Glomerular endothelial cell (primary cell): Measurements from ENCODE around the gene ARHGEF18. TPM values are rescaled to one million over a fixed set of nuclear protein-coding genes. Genes with fewer than 3 reads are reported as not detected.
A peak's percentile ranks its signal among the peaks of the same experiment; 100 is the strongest.
"Not testable (repeated sequence)": the region's sequence is repeated elsewhere in the genome, so short reads cannot be mapped to it uniquely, and the experiment has no call there.

Source experiments
- DNase-seq: peaks from one replicate; pipeline ENCODE4 v3.0.0-alpha.2; 2011; ENCODE audit warnings: low read depth, low spot score; ENCODE audit errors: extremely low read depth
- total RNA-seq: library from RNA; depleted of rRNA; stranded (reverse); fragments of >200 nt; gene quantifications from 2 replicates; pipeline ENCODE4 v1.2.3, GENCODE V29; 2015

The ARHGEF18 gene
- total RNA-seq: 53.2 and 53.3 TPM in 2 replicates

GRCh38 chr19:7348587-7349230, at the start of gene ARHGEF18:
Gene ARHGEF18, plus strand, starts transcription at chr19:7348937. Its CDS starts 13,954 bp downstream, at chr19:7362891.
- DNase-seq: no peak

DNA sequence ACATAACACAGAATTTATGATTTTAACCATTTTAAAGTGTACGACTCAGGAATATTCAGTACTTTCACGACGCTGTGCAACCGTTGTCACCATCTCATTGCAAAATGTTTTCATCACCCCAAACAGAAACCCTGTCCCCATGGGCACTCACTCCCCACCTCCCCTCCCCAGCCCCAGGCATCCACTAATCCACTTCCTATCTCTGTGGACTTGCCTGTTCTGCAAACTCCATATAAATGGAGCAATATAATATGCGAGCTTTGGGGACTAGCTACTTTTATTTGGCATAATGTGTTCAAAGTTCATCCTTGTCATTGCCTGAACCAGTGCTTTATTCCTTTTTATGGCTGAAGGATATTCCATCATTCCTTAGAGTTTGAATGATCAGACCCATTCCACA, 47.2 kb upstream of the ARHGEF18 start:
- no peak for DNase-seq

DNA sequence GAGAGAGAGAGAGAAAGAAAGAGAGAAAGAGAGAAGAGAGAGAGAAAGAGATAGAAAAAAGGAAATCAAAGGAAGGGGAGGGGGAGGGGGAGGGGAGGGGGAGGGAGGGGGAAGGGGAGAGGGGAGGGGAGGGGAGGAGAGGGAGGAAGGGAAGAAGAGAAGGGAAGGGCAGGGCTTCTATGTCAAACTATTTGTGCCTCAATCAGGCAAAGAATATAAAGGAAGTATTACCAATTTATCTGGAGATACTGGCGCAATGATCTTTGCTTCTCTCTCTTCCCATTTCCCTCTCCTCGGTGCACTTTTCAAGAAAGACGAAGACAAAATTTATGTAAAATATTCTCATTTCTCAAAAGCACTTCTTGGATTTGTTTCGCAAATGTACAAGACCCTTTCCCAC, 45.3 kb upstream of the ARHGEF18 start:
- DNase-seq: no peak

GRCh38 chr19:7304200-7304599, 44.5 kb upstream of the ARHGEF18 start:
- no peak for DNase-seq

DNA sequence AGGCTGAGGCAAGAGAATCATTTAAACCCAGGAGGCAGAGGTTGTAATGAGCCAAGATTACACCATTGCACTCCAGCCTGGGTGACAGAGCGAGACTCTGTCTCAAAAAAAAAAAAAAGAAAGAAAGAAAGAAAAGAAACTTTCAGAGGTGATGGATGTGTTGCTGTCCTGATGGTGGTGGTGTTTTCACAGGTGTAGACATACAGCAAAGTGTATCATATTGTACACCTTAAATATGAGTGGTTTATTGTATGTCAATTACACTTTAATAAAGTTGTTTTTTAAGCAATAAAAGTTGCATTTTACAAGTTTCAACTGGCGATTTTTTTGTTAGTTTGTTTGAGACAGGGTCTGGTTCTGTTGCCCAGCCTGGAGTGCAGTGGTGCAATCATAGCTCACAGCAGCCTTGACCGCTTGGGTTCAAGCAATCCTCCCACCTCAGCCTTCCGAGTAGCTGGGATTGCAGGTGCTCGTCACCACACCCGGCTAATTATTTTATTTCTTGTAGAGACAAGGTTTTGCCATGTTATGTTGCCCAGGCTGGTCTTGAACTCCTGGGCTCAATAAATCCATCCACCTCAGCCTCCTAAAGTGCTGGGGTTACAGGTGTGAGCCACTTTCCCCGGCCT, 41.0 kb upstream of the ARHGEF18 start:
- no peak for DNase-seq

DNA sequence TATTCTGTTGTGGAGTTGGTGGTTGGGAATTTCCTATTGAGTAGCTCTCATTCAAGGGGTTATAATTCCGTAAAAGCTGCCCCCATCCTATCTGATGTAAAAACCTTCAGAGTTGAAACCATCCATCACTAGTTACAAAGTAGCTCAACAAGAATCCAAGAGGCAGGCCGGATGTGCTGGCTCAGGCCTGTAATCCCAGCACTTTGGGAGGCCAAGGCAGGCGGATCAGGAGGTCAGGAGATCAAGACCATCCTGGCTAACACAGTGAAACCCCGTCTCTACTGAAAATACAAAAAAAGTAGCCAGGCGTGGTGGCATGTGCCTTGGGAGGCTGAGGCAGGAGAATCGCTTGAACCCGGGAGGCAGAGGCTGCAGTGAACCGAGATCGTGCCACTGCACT, 40.4 kb upstream of the ARHGEF18 start:
- not testable (repeated sequence) for DNase-seq

DNA sequence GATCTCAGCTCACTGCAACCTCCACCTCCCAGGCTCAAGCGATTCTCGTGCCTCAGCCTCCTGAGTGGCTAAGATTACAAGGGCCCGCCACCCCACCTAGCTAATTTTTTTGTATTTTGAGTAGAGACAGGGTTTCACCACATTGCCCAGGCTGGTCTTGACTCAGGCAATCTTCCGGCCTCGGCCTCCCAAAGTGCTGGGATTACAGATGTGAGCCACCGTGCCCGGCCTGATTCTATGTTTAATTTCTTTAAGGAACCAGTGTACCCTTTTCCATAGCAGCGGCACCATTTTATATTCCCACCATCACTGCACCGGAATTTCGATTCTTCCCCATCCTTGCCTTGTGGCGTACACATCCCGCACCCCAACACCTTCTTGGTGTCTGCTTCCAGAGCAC, 36.8 kb upstream of the ARHGEF18 start:
- DNase-seq: no peak

DNA sequence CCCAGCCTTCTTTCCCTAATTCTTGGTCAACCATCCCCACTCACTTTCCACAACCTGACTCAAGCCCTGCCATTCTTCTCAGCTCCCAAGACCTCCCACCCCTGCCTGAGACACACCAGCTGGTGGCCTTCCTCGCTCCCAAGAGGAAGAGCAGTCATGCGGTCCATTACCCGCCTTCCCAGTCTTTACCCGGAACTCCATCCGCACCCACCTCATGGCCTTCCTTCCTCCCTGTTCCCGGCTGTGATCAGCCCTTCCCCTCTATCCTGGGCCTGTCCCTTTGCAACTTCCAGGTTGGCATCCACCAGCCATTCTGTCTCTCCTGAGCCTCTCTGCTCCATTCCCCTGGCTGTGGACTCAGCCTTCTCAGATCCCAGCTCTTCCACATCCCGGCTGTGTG, 35.9 kb upstream of the ARHGEF18 start:
- no peak for DNase-seq

DNA sequence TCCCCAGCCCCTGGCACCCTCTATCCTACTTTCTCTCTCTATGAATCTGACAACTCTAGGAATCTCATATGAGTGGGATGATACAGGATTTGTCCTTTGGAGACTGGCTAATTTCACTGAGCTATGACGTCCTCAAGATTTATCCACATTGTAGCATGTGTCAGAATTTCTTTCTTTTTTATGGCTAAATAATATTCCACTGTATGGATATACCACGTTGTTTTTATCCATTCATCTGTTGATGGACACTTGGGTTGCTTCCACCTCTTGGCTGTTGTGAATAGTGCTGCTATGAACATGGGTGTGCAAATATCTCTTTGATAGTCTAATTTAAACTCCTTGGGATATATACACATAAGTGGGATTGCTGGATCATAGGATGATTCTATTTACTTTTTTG, 30.6 kb upstream of the ARHGEF18 start:
- DNase-seq: no peak

GRCh38 chr19:7326105-7326877, 22.4 kb upstream of the ARHGEF18 start:
- no peak for DNase-seq

DNA sequence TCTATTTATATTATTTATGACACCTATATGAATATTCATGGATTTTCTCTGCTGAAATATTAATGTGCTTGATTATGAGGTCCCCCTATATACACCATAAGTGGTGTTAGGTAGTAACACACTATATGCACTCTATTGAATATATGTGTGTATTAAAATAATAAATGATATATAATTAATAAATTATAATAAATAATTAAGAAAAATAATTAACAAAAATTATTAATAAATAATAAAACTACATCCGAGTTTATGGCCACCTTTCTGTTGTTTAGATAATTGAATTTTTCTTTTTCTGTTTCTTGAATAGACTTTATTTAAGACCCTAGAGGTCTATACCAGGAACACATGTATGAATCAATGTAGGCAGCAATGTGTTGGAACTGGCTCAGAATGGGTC, 20.9 kb upstream of the ARHGEF18 start:
- DNase-seq: no peak

DNA sequence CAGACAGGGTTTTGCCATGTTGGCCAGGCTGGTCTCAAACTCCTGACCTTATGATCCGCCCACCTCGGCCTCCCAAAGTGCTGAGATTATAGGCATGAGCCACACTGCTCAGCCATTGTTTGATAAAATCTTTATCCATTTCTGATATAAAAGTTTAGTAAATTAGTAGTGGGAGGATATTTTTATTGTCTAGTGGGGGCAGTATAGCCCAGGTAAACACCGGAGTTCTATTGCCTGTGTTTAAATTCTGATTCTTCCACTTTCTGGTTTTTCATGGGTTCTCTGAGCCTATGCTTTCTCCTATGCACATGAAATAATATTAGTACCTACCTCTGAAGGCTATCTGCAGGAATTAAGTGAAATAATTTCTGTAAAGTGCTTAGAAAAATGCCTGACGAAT, 20.1 kb upstream of the ARHGEF18 start:
- DNase-seq: no peak

DNA sequence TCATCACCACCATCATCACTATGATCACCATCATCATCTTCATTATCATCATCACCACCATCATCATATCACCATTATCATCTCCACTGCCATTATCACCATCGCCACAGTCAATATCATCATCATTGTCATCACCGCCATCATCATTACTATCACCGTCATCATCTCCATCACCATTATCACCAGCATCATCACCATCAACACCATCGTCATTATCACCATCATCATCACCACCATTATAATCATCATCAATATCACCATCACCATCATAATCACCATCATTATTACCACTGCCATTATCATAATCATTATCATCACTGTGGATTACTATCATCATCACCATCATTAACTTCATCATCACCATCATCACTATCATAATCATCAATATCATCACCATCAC, 17.3 kb upstream of the ARHGEF18 start:
- no peak for DNase-seq

- DNase-seq: peak; percentile 55
Measured at GRCh38 chr19:7333198-7334118, 15.3 kb upstream of the ARHGEF18 start.

DNA sequence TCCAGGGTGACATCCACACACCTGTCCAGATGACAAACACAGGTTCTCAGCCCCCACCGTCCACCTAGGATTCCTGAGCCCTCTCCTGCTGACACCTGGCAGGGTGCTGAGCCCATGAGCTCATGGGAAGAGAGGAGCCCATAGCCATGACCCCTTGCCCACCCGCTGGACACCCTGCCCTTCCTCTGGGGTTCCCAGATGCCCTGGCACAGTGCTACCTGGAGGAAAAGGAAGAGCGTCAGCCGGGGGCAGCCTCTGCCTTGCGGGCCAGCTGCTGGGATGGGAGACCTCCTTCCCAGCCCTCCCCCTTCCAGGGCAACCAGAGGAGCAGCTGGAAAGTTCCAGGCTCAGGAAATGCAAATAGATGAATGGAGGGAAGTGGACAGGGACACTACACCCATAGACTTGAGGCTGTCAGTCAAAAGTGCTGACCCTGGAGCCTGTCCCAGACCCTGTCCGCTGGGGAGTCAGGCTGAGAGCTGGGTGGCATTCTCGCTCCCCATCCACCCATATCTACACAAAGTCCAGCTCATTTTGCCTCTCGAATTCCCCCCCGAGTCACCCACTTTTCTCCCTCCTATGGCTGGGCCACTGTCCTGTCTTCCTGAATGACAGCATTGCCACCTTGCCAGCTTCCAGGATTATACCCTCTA, 12.3 kb upstream of the ARHGEF18 start:
- no peak for DNase-seq

DNA sequence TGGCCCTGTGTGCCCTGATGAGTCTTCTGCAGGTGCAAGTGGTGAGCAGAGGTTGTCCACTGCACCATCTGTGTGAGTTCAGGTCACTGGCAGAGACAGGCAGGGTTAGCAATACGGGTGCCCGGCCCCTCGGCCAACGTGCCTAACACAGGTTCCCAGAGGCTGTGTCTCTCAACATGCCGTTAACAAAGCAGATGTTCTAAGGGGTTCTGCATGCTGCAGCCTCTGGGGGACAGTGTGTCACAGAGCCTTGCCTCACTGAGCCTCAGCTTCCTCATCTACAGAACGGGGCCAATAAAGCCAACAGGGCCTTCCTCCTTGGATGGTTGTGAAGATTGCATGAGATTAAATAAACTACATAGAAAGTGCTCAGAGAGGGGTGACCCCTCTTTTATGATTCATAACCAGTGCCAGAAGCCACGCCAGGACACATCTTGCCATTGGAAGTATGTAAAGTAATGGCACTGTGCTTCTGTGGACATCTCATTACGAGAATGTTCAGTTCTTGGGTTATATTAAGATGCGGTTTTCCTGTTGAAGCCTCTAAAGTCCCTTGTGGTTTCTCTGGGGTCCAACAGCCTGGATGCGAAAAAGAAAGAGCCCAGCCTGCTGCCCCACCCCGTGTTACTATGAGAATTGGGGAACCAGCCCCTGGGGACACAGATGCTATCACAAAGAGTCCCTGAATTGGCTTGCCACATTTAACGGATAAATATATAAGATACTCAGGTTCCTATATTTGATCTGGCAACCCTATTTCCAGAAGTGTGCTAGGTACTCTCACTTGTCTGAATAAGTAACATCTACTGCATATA, 11.2 kb upstream of the ARHGEF18 start:
- no peak for DNase-seq

DNA sequence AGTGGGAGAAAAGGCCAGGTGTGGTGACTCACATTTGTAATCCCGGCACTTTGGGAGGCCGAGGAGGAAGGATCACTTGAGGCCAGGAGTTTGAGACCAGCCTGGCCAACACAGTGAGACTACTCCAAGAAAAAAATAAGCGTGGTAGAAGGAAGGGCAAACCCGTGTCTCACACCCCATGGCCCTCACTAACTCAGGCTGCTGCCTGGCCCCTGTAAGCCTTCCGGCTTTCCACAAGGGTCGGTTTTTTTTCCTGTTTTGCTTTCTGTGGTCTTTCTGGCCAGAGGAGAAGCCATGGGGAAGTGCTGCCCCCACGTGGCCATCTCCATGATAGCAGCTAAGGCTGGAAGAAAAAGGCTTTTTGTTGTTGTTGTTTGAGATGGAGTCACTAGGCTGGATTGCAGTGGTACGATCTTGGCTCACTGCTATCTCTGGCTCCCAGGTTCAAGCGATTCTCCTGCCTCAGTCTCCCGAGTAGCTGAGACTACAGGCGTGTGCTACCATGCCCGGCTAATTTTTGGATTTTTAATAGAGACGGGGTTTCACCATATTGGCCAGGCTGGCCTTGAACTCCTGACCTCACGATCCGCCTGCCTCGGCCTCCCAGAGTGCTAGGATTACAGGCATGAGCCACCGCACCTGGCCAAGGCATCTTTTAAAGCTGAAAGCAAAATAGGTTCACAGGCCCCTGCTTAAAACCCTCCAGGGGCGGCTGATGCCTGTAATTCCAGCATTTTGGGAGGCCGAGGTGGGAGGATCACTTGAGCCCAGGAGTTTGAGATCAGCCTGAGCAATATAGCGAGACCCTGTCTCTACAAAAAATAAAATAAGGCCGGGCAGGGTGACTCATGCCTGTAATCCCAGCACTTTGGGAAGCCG, 7.5 kb upstream of the ARHGEF18 start:
- peak; percentile 54 for DNase-seq

- DNase-seq: no peak
Measured at GRCh38 chr19:7342143-7342542, 6.6 kb upstream of the ARHGEF18 start.
